Endodermal cell (in vitro differentiated cells): ENCODE measurements around the gene MREG. TPM values are rescaled to one million over a fixed set of nuclear protein-coding genes. Genes with fewer than 3 reads are reported as not detected.

Experiments used
- DNase-seq: peaks from one replicate; pipeline ENCODE4 v3.0.0-alpha.2; 2017
- H3K27ac ChIP-seq: 2 replicates; pipeline ENCODE4 v1.5.1; 2013; ENCODE audit warnings: mild to moderate bottlenecking, low read depth, low read length, moderate library complexity
- H3K27me3 ChIP-seq: 2 replicates; pipeline ENCODE4 v1.6.1; 2013; ENCODE audit warnings: mild to moderate bottlenecking, low read length, moderate library complexity; ENCODE audit not compliant: insufficient read depth, control insufficient read depth, poor library complexity, severe bottlenecking
- H3K36me3 ChIP-seq: 2 replicates; pipeline ENCODE4 v1.7.0; 2013; ENCODE audit warnings: mild to moderate bottlenecking, low read length, moderate library complexity; ENCODE audit not compliant: control insufficient read depth, insufficient read depth
- H3K4me1 ChIP-seq: one replicate; pipeline ENCODE4 v1.7.0; 2013; ENCODE audit warnings: low read length; ENCODE audit not compliant: control insufficient read depth, insufficient read depth
- H3K4me3 ChIP-seq: 2 replicates; pipeline ENCODE4 v1.5.1; 2013; ENCODE audit warnings: mild to moderate bottlenecking, low read length, moderate library complexity
- H3K9ac ChIP-seq: 2 replicates; pipeline ENCODE4 v1.6.1; 2013; ENCODE audit warnings: mild to moderate bottlenecking, low read length, moderate library complexity; ENCODE audit not compliant: poor library complexity, severe bottlenecking; ENCODE audit errors: extremely low read depth
- H3K9me3 ChIP-seq: 2 replicates; pipeline ENCODE4 v1.6.1; 2013; ENCODE audit warnings: mild to moderate bottlenecking, low read length, moderate library complexity; ENCODE audit not compliant: control insufficient read depth
- H3K27ac Mint-ChIP-seq: 2 replicates; pipeline ENCODE4 v1.8.0; 2020; ENCODE audit warnings: mixed read lengths
- H3K27me3 Mint-ChIP-seq: 2 replicates; pipeline ENCODE4 v1.8.0; 2021; ENCODE audit warnings: mild to moderate bottlenecking, mixed read lengths; ENCODE audit not compliant: insufficient read depth
- H3K36me3 Mint-ChIP-seq: 2 replicates; pipeline ENCODE4 v1.8.0; 2020; ENCODE audit warnings: low read depth, mixed read lengths
- H3K4me1 Mint-ChIP-seq: 2 replicates; pipeline ENCODE4 v1.8.0; 2020; ENCODE audit warnings: mixed read lengths
- H3K4me3 Mint-ChIP-seq: 2 replicates; pipeline ENCODE4 v1.8.0; 2020; ENCODE audit warnings: mild to moderate bottlenecking, moderate library complexity, mixed read lengths
- H3K9me3 Mint-ChIP-seq: 2 replicates; pipeline ENCODE4 v1.8.0; 2020; ENCODE audit warnings: mild to moderate bottlenecking, mixed read lengths
- CTCF ChIP-seq: fragments of 200-600 bp; sonication (generic); conservative IDR thresholded peaks from 2 replicates; pipeline ENCODE4 v1.5.0; 2021; ENCODE audit warnings: antibody characterized with exemption, mild to moderate bottlenecking
- WGBS, 2 experiments: methylation state at CpG; one replicate each; pipeline versions ENCODE4 v1.1.5 to v1.1.7; 2013; ENCODE audit warnings: missing lambda C conversion rate in 2 of 2, mixed read lengths in 1 of 2; ENCODE audit not compliant: insufficient coverage in 1 of 2, insufficient read length in 1 of 2; 5-methylcytosine and 5-hydroxymethylcytosine counted together
- total RNA-seq, 2 donors: library from RNA; stranded (reverse); fragmentation: NEBNext Ultra II Directional in 1 of 2; extraction: Animal tissue kit (Norgen Biotek cat#: 25700) in 1 of 2; gene quantifications; 2 replicates in 1 of 2; 3 replicates in 1 of 2; pipeline ENCODE4 v1.2.1, GENCODE V29; 2021

MREG gene
- total RNA-seq, 2 donors from 2014 or later, result 13.0 to 17.8 TPM

DNA sequence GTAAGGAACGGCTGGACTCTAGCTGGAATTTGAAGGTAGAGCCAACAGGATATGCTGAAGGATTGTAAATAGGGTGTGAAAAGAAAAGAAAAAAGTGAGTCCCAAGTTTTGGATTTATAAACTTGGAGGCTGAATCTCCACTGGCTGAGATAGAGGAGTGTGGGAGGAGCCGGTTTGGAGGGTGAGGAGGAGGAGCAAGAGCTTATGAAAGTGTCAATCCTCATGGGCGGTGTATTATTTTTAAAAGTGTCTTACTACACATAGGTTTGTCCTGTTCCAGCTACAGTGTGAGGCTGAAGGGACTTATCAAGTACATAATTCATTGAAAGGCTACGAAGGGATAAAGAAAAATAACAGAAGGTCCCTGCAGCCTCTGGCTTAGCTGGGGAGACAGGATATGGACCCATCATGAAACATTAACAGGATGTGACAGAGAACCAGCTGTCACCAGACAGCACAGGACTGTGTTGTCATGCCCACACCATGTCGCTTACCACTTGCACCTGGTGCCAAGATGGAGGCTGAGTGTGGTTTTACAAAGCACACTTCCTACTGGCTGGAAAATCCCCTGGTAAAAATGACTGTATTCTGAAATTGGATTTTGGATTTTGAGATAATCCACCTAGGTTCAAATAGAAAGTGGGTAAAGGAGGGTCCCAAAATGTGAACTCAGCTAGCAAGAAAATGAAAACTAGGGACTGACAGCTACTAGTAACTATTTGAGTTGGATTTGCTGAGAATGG, 2.5 kb upstream of the MREG start:
- H3K9me3 Mint-ChIP-seq, result no peaks in the 10 kb centered on the region
- peaks cover 2% of the 10 kb centered on the region for H3K36me3 Mint-ChIP-seq
- Histone ChIP-seq H3K4me1 (no peaks in the 10 kb centered on the region), H3K27ac (no peak overlapping the region), H3K9ac (no peak overlapping the region), H3K36me3 (no peaks in the 10 kb centered on the region), H3K4me3 (no peak overlapping the region), H3K9me3 (no peaks in the 10 kb centered on the region), H3K27me3 (no peaks in the 10 kb centered on the region)
- WGBS, 2 experiments, result 95 to 96% methylated on average over 5 of the region's 5 CpGs
- no peaks in the 10 kb centered on the region for H3K27me3 Mint-ChIP-seq
- no peak for DNase-seq
- no peak overlapping the region for H3K27ac Mint-ChIP-seq
- TF ChIP-seq CTCF, result no peak
- peaks cover 10% of the 10 kb centered on the region for H3K4me1 Mint-ChIP-seq
- no peak overlapping the region for H3K4me3 Mint-ChIP-seq

DNA sequence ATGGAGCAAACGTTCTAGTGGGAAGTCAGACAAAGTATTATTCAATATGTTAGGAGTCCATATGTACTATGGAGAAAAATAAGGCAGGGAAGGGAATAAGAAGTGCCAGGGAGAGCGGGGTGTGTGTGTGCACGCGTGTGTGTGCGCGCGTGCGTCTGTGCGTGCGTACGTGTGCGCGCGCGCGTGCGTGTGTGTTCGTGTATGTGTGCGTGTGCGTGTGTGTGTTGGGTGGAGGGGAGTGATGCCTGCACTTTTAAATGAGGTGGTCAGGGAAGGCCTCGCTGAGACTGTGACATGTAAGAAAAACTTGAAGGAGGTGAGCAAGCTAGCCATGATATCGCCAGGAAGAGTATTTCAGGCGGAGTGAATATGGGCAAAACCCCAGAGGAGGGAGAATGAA, 1.6 kb upstream of the MREG start:
- no peak overlapping the region for H3K27ac ChIP-seq
- H3K9ac ChIP-seq, result no peak overlapping the region
- Mint-ChIP-seq H3K27ac (no peak overlapping the region), H3K4me1 (peaks cover 10% of the 10 kb centered on the region), H3K4me3 (no peak overlapping the region), H3K27me3 (no peaks in the 10 kb centered on the region), H3K36me3 (peaks cover 2% of the 10 kb centered on the region), H3K9me3 (no peaks in the 10 kb centered on the region)
- no peaks in the 10 kb centered on the region for H3K27me3 ChIP-seq
- H3K4me1 ChIP-seq, result no peaks in the 10 kb centered on the region
- DNase-seq, result no peak
- no peak overlapping the region for H3K4me3 ChIP-seq
- H3K9me3 ChIP-seq, result no peaks in the 10 kb centered on the region
- no peak for TF ChIP-seq CTCF
- no peaks in the 10 kb centered on the region for H3K36me3 ChIP-seq
- 97 to 98% methylated on average over 18 to 23 of the region's 23 CpGs for WGBS, 2 experiments

DNA sequence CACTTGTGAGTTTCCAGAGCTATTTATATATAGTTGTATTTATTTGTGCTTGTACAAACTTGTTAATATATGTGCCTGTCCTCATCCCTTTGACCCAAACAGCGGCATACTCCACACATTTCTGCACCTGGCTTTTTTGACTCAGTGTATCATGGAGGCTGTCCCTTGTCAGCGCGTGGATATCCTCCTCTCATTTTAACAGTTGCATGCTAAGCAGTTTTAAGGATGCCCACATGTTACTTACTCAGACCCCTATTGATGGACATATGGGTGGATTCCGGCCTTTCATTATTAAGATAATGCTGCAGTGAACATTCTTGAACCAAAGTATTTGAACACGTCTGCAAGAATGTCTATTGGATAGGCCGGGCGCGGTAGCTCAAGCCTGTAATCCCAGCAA, 655 bp upstream of the MREG start:
- Mint-ChIP-seq H3K4me1 (peaks cover 10% of the 10 kb centered on the region), H3K27me3 (no peaks in the 10 kb centered on the region), H3K27ac (no peak overlapping the region), H3K4me3 (peak overlapping the region; percentile 83), H3K36me3 (peaks cover 2% of the 10 kb centered on the region), H3K9me3 (no peaks in the 10 kb centered on the region)
- DNase-seq, result no peak
- Histone ChIP-seq H3K9ac (no peak overlapping the region), H3K9me3 (no peaks in the 10 kb centered on the region), H3K4me3 (no peak overlapping the region), H3K4me1 (no peaks in the 10 kb centered on the region), H3K27me3 (no peaks in the 10 kb centered on the region), H3K36me3 (no peaks in the 10 kb centered on the region), H3K27ac (no peak overlapping the region)
- WGBS, 2 experiments, result 92 to 98% methylated on average over 8 of the region's 8 CpGs
- TF ChIP-seq CTCF, result no peak
